ENCODE data around the gene GMPR2. TPM values are rescaled to one million over a fixed set of nuclear protein-coding genes. Genes with fewer than 3 reads are reported as not detected.

GMPR2 gene
- total and polyA plus RNA-seq, 2 experiments from 2014 or later, result 60.6 to 70.6 TPM

- H3K27me3 Mint-ChIP-seq (ENCODE audit: insufficient read depth, low read depth, poor library complexity), result peaks cover 7% of the 10 kb centered on the region
- no peak for DNase-seq (ENCODE audit: low spot score)
- no peak for ATAC-seq
Observed at GRCh38 chr14:24268225-24268624, 35.5 kb downstream of the GMPR2 start.

More at GRCh38 chr14:24268225-24268624, 35.5 kb downstream of the GMPR2 start:
- no peak overlapping the region for H3K4me2 ChIP-seq
- no peaks in the 10 kb centered on the region for H3K36me3 ChIP-seq (ENCODE audit: insufficient read depth)
- H3K9me2 ChIP-seq (ENCODE audit: insufficient read depth), result no peaks in the 10 kb centered on the region
- Mint-ChIP-seq H3K4me1 (peaks cover 14% of the 10 kb centered on the region), H3K36me3 (ENCODE audit: low read depth) (peaks cover 6% of the 10 kb centered on the region; the same call in 2 of the 3 replicates), H3K27ac (no peak overlapping the region), H3K4me3 (no peak overlapping the region), H3K9me3 (no peaks in the 10 kb centered on the region; the same call in 2 of the 3 replicates)
- no peak overlapping the region for H3K27ac ChIP-seq (ENCODE audit: low read depth)
- TF ChIP-seq, protein P1, sequence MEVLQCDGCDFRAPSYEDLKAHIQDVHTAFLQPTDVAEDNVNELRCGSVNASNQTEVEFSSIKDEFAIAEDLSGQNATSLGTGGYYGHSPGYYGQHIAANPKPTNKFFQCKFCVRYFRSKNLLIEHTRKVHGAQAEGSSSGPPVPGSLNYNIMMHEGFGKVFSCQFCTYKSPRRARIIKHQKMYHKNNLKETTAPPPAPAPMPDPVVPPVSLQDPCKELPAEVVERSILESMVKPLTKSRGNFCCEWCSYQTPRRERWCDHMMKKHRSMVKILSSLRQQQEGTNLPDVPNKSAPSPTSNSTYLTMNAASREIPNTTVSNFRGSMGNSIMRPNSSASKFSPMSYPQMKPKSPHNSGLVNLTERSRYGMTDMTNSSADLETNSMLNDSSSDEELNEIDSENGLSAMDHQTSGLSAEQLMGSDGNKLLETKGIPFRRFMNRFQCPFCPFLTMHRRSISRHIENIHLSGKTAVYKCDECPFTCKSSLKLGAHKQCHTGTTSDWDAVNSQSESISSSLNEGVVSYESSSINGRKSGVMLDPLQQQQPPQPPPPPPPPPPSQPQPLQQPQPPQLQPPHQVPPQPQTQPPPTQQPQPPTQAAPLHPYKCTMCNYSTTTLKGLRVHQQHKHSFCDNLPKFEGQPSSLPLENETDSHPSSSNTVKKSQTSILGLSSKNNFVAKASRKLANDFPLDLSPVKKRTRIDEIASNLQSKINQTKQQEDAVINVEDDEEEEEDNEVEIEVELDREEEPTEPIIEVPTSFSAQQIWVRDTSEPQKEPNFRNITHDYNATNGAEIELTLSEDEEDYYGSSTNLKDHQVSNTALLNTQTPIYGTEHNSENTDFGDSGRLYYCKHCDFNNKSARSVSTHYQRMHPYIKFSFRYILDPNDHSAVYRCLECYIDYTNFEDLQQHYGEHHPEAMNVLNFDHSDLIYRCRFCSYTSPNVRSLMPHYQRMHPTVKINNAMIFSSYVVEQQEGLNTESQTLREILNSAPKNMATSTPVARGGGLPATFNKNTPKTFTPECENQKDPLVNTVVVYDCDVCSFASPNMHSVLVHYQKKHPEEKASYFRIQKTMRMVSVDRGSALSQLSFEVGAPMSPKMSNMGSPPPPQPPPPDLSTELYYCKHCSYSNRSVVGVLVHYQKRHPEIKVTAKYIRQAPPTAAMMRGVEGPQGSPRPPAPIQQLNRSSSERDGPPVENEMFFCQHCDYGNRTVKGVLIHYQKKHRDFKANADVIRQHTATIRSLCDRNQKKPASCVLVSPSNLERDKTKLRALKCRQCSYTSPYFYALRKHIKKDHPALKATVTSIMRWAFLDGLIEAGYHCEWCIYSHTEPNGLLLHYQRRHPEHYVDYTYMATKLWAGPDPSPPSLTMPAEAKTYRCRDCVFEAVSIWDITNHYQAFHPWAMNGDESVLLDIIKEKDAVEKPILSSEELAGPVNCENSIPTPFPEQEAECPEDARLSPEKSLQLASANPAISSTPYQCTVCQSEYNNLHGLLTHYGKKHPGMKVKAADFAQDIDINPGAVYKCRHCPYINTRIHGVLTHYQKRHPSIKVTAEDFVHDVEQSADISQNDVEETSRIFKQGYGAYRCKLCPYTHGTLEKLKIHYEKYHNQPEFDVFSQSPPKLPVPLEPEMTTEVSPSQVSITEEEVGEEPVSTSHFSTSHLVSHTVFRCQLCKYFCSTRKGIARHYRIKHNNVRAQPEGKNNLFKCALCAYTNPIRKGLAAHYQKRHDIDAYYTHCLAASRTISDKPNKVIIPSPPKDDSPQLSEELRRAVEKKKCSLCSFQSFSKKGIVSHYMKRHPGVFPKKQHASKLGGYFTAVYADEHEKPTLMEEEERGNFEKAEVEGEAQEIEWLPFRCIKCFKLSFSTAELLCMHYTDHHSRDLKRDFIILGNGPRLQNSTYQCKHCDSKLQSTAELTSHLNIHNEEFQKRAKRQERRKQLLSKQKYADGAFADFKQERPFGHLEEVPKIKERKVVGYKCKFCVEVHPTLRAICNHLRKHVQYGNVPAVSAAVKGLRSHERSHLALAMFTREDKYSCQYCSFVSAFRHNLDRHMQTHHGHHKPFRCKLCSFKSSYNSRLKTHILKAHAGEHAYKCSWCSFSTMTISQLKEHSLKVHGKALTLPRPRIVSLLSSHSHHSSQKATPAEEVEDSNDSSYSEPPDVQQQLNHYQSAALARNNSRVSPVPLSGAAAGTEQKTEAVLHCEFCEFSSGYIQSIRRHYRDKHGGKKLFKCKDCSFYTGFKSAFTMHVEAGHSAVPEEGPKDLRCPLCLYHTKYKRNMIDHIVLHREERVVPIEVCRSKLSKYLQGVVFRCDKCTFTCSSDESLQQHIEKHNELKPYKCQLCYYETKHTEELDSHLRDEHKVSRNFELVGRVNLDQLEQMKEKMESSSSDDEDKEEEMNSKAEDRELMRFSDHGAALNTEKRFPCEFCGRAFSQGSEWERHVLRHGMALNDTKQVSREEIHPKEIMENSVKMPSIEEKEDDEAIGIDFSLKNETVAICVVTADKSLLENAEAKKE (CRISPR knock-in tag; IDR thresholded peaks at IDR 0.05), result no peak
- TF ChIP-seq EZH2phosphoT487 (IDR thresholded peaks at IDR 0.05; ENCODE audit: unreplicated experiment), result no peak
- TF ChIP-seq STAT1 (IDR thresholded peaks at IDR 0.05; ENCODE audit: unreplicated experiment), result no peak
- TF ChIP-seq POLR2AphosphoS5 (IDR thresholded peaks at IDR 0.05; ENCODE audit: low read depth), result no peak
- TF ChIP-seq ZNF331 (CRISPR knock-in tag; IDR thresholded peaks at IDR 0.05; ENCODE audit: low read depth), result no peak
- TF ChIP-seq CTCF (conservative IDR thresholded peaks at IDR 0.05; ENCODE audit: low read depth in 2 of 2), result no peak
- TF ChIP-seq CREB1 (CRISPR knock-in tag; IDR thresholded peaks at IDR 0.05; ENCODE audit: low read depth), result no peak
- TF ChIP-seq, protein P2, sequence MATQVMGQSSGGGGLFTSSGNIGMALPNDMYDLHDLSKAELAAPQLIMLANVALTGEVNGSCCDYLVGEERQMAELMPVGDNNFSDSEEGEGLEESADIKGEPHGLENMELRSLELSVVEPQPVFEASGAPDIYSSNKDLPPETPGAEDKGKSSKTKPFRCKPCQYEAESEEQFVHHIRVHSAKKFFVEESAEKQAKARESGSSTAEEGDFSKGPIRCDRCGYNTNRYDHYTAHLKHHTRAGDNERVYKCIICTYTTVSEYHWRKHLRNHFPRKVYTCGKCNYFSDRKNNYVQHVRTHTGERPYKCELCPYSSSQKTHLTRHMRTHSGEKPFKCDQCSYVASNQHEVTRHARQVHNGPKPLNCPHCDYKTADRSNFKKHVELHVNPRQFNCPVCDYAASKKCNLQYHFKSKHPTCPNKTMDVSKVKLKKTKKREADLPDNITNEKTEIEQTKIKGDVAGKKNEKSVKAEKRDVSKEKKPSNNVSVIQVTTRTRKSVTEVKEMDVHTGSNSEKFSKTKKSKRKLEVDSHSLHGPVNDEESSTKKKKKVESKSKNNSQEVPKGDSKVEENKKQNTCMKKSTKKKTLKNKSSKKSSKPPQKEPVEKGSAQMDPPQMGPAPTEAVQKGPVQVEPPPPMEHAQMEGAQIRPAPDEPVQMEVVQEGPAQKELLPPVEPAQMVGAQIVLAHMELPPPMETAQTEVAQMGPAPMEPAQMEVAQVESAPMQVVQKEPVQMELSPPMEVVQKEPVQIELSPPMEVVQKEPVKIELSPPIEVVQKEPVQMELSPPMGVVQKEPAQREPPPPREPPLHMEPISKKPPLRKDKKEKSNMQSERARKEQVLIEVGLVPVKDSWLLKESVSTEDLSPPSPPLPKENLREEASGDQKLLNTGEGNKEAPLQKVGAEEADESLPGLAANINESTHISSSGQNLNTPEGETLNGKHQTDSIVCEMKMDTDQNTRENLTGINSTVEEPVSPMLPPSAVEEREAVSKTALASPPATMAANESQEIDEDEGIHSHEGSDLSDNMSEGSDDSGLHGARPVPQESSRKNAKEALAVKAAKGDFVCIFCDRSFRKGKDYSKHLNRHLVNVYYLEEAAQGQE (IDR thresholded peaks at IDR 0.05; ENCODE audit: unreplicated experiment), result no peak
- TF ChIP-seq ETS1 (IDR thresholded peaks at IDR 0.05), result no peak
- no peak for TF ChIP-seq JUNB (IDR thresholded peaks at IDR 0.05; ENCODE audit: unreplicated experiment)
- no peak for TF ChIP-seq EZH2 (IDR thresholded peaks at IDR 0.05; ENCODE audit: low read depth, unreplicated experiment)
- TF ChIP-seq NANOG (IDR thresholded peaks at IDR 0.05; ENCODE audit: borderline replicate concordance), result no peak
- TF ChIP-seq ZNF114 (CRISPR knock-in tag; IDR thresholded peaks at IDR 0.05), result no peak
- no peak overlapping the region for H2AFZ ChIP-seq
- no peaks in the 10 kb centered on the region for H3K27me3 ChIP-seq (ENCODE audit: insufficient read depth)
- H3K4me1 ChIP-seq (ENCODE audit: insufficient read depth), result peaks cover 11% of the 10 kb centered on the region
- peaks cover 11% of the 10 kb centered on the region; the same call in 1 of the 2 replicates for H3F3A ChIP-seq (replicated peaks; ENCODE audit: low read depth)
- no peaks in the 10 kb centered on the region for H4K20me1 ChIP-seq (replicated peaks; ENCODE audit: insufficient read depth)
- H3K4me3 ChIP-seq, result no peak overlapping the region
- H3K79me2 ChIP-seq (replicated peaks; ENCODE audit: insufficient read depth), result no peaks in the 10 kb centered on the region; the same call in 1 of the 2 replicates
